NCI-H187 (cell line): ENCODE data around the gene GZMH.
"Not testable (repeated sequence)": the region's sequence is repeated elsewhere in the genome, so short reads cannot be mapped to it uniquely, and the experiment has no call there.

Experiments used
- DNase-seq, 2 experiments: peaks; one replicate each; lab custom pipeline; 2025; lab: John Stamatoyannopoulos, UW

The GZMH gene

GRCh38 chr14:24595073-24595808 lies 14.2 kb downstream of the GZMH start:
- no peak for DNase-seq

GRCh38 chr14:24591004-24591403 lies 18.5 kb downstream of the GZMH start:
- DNase-seq: not testable (repeated sequence)

GRCh38 chr14:24584402-24584801 lies 25.1 kb downstream of the GZMH start:
- not testable (repeated sequence) for DNase-seq

- no peak for DNase-seq
Measured at GRCh38 chr14:24578558-24578957, 30.9 kb downstream of the GZMH start.

GRCh38 chr14:24576771-24577170 lies 32.7 kb downstream of the GZMH start:
- DNase-seq: no peak

- no peak for DNase-seq
Measured at GRCh38 chr14:24576182-24576581, 33.3 kb downstream of the GZMH start, which contains the start of gene CTSG. Gene CTSG, minus strand, starts transcription at chr14:24576250. Its CDS starts 27 bp downstream, at chr14:24576223.

- no peak for DNase-seq
Measured at GRCh38 chr14:24574206-24574774, 35.2 kb downstream of the GZMH start.

GRCh38 chr14:24566318-24566717 lies 43.2 kb downstream of the GZMH start:
- no peak for DNase-seq

- no peak for DNase-seq
Measured at GRCh38 chr14:24565766-24566165, 43.7 kb downstream of the GZMH start.

GRCh38 chr14:24563505-24563904 lies 46.0 kb downstream of the GZMH start:
- no peak for DNase-seq

GRCh38 chr14:24556756-24557155 lies 52.7 kb downstream of the GZMH start:
- DNase-seq: no peak
